H9 (cell line): ENCODE data around the gene CLINT1. TPM values are rescaled to one million over a fixed set of nuclear protein-coding genes. Genes with fewer than 3 reads are reported as not detected.

Source experiments
- DNase-seq: peaks from one replicate; pipeline ENCODE4 v3.0.0-alpha.2; 2017
- H2AFZ ChIP-seq: one replicate; pipeline ENCODE4 v1.6.1; 2013; ENCODE audit warnings: mild to moderate bottlenecking, low read length, control low read depth, moderate library complexity
- H2AK5ac ChIP-seq: 2 replicates; pipeline ENCODE4 v1.6.1; 2013; ENCODE audit warnings: low read length, control low read depth, mixed read lengths; ENCODE audit not compliant: insufficient read length
- H2BK120ac ChIP-seq: one replicate; pipeline ENCODE4 v1.6.1; 2013; ENCODE audit warnings: low read depth, mild to moderate bottlenecking, low read length, control low read depth, inconsistent platforms; ENCODE audit not compliant: poor library complexity, severe bottlenecking
- H2BK12ac ChIP-seq: 2 replicates; pipeline ENCODE4 v1.6.1; 2013; ENCODE audit warnings: low read length, control low read depth, mixed read lengths, low read depth; ENCODE audit not compliant: insufficient read length
- H2BK15ac ChIP-seq: 2 replicates; pipeline ENCODE4 v1.6.1; 2013; ENCODE audit warnings: low read depth, low read length, control low read depth
- H2BK20ac ChIP-seq: one replicate; pipeline ENCODE4 v1.6.1; 2013; ENCODE audit warnings: low read depth, mild to moderate bottlenecking, low read length, control low read depth, inconsistent platforms; ENCODE audit not compliant: poor library complexity, severe bottlenecking
- H2BK5ac ChIP-seq: 2 replicates; pipeline ENCODE4 v1.6.1; 2013; ENCODE audit warnings: low read length, control low read depth, mixed read lengths; ENCODE audit not compliant: insufficient read length
- H3K14ac ChIP-seq: 2 replicates; pipeline ENCODE4 v1.6.1; 2013; ENCODE audit warnings: low read length, control low read depth; ENCODE audit not compliant: insufficient read depth
- H3K18ac ChIP-seq: 2 replicates; pipeline ENCODE4 v1.6.1; 2013; ENCODE audit warnings: low read depth, mild to moderate bottlenecking, mixed read lengths, low read length, control low read depth; ENCODE audit not compliant: insufficient read length
- H3K23ac ChIP-seq: 2 replicates; pipeline ENCODE4 v1.6.1; 2013; ENCODE audit warnings: low read length, control low read depth, mixed read lengths, low read depth; ENCODE audit not compliant: insufficient read length
- H3K23me2 ChIP-seq: 2 replicates; pipeline ENCODE4 v1.6.1; 2013; ENCODE audit warnings: low read depth, mild to moderate bottlenecking, mixed read lengths, low read length, control low read depth; ENCODE audit not compliant: insufficient read length, poor library complexity, severe bottlenecking
- H3K27ac ChIP-seq: 2 replicates; pipeline ENCODE4 v1.5.1; 2013; ENCODE audit warnings: low read length, control low read depth, mixed read lengths, low read depth; ENCODE audit not compliant: insufficient read length
- H3K27me3 ChIP-seq: 2 replicates; pipeline ENCODE4 v1.6.1; 2013; ENCODE audit warnings: low read length, control low read depth, inconsistent platforms; ENCODE audit not compliant: insufficient read depth
- H3K4ac ChIP-seq: 2 replicates; pipeline ENCODE4 v1.6.1; 2013; ENCODE audit warnings: low read depth, mild to moderate bottlenecking, control low read depth, inconsistent platforms, low read length, moderate library complexity
- H3K4me1 ChIP-seq: 2 replicates; pipeline ENCODE4 v1.6.1; 2013; ENCODE audit warnings: low read length, control low read depth, inconsistent platforms; ENCODE audit not compliant: insufficient read depth
- H3K4me2 ChIP-seq: 2 replicates; pipeline ENCODE4 v1.6.1; 2013; ENCODE audit warnings: low read length, control low read depth, mixed read lengths; ENCODE audit not compliant: insufficient read length, insufficient read depth
- H3K56ac ChIP-seq: 2 replicates; pipeline ENCODE4 v1.6.1; 2013; ENCODE audit warnings: low read depth, mild to moderate bottlenecking, mixed read lengths, low read length, control low read depth; ENCODE audit not compliant: insufficient read length
- H3K79me1 ChIP-seq: 2 replicates; pipeline ENCODE4 v1.6.1; 2013; ENCODE audit warnings: low read depth, mild to moderate bottlenecking, moderate library complexity, low read length, control low read depth, inconsistent platforms; ENCODE audit not compliant: insufficient read depth, poor library complexity, severe bottlenecking
- H3K79me2 ChIP-seq: 2 replicates; pipeline ENCODE4 v1.6.1; 2013; ENCODE audit warnings: low read length, control low read depth, inconsistent platforms; ENCODE audit not compliant: insufficient read depth
- H3K9ac ChIP-seq: 2 replicates; pipeline ENCODE4 v1.6.1; 2013; ENCODE audit warnings: low read length, control low read depth, mixed read lengths; ENCODE audit not compliant: insufficient read length; ENCODE audit errors: extremely low read depth
- H3K9me3 ChIP-seq: one replicate; pipeline ENCODE4 v1.6.1; 2013; ENCODE audit warnings: low read depth, low read length, inconsistent platforms; ENCODE audit not compliant: control insufficient read depth
- H3T11ph ChIP-seq: one replicate; pipeline ENCODE4 v1.6.1; 2013; ENCODE audit warnings: mild to moderate bottlenecking, low read length, control low read depth, inconsistent platforms
- H4K20me1 ChIP-seq: one replicate; pipeline ENCODE4 v1.6.1; 2013; ENCODE audit not compliant: control insufficient read depth, insufficient read length, insufficient read depth
- H4K5ac ChIP-seq: 2 replicates; pipeline ENCODE4 v1.6.1; 2013; ENCODE audit warnings: low read depth, mild to moderate bottlenecking, mixed read lengths, low read length, control low read depth; ENCODE audit not compliant: insufficient read length
- H4K8ac ChIP-seq: replicated peaks from 2 replicates; pipeline ENCODE4 v1.6.1; 2013; ENCODE audit warnings: low read length, control low read depth, mixed read lengths, low read depth; ENCODE audit not compliant: insufficient read length
- H4K91ac ChIP-seq: 2 replicates; pipeline ENCODE4 v1.6.1; 2013; ENCODE audit warnings: low read depth, mild to moderate bottlenecking, moderate library complexity, mixed read lengths, low read length, control low read depth; ENCODE audit not compliant: insufficient read length
- H3K27ac Mint-ChIP-seq, 3 experiments: 2 replicates in 2 of 3; 3 replicates in 1 of 3; pipeline ENCODE4 v1.8.0; 2020 to 2021; ENCODE audit warnings: mixed read lengths in 3 of 3, mild to moderate bottlenecking in 1 of 3, moderate library complexity in 1 of 3
- H3K27me3 Mint-ChIP-seq: 2 replicates; pipeline ENCODE4 v1.8.0; 2021; ENCODE audit warnings: low read depth, mild to moderate bottlenecking, moderate library complexity, mixed read lengths
- H3K36me3 Mint-ChIP-seq, 3 experiments: 2 replicates in 2 of 3; 3 replicates in 1 of 3; pipeline ENCODE4 v1.8.0; 2020 to 2021; ENCODE audit warnings: low read depth in 3 of 3, mixed read lengths in 3 of 3; ENCODE audit not compliant: insufficient read depth in 1 of 3
- H3K4me1 Mint-ChIP-seq, 2 experiments: 2 replicates each; pipeline ENCODE4 v1.8.0; 2020; ENCODE audit warnings: mixed read lengths in 2 of 2
- H3K4me3 Mint-ChIP-seq, 2 experiments: 2 replicates in 1 of 2; 3 replicates in 1 of 2; pipeline ENCODE4 v1.8.0; 2020 to 2021; ENCODE audit warnings: mild to moderate bottlenecking in 2 of 2, mixed read lengths in 2 of 2, moderate library complexity in 1 of 2
- H3K9me3 Mint-ChIP-seq, 2 experiments: 2 replicates in 1 of 2; 3 replicates in 1 of 2; pipeline ENCODE4 v1.8.0; 2020; ENCODE audit warnings: mild to moderate bottlenecking in 2 of 2, mixed read lengths in 2 of 2, moderate library complexity in 1 of 2
- WGBS: extraction: QIAGEN DNeasy Blood & Tissue Kit; methylation state at CpG from one replicate; pipeline ENCODE4 v1.1.7; 2013; ENCODE audit warnings: missing lambda C conversion rate, low lambda C conversion rate, mixed read lengths; ENCODE audit not compliant: insufficient read length; ENCODE audit errors: extremely low coverage; 5-methylcytosine and 5-hydroxymethylcytosine counted together
- total RNA-seq: library from RNA; stranded (reverse); gene quantifications from 2 replicates; pipeline ENCODE4 v1.2.1, GENCODE V29; 2021
- TF ChIP-seq, protein P1 (sequence below): fragments of 200-600 bp; sonication (generic); conservative IDR thresholded peaks from 3 replicates; pipeline ENCODE4 v1.8.0; 2021; ENCODE audit warnings: antibody characterized with exemption, mild to moderate bottlenecking

CLINT1 gene
- total RNA-seq, 1 experiment from 2014 or later: 79.1 TPM

DNA sequence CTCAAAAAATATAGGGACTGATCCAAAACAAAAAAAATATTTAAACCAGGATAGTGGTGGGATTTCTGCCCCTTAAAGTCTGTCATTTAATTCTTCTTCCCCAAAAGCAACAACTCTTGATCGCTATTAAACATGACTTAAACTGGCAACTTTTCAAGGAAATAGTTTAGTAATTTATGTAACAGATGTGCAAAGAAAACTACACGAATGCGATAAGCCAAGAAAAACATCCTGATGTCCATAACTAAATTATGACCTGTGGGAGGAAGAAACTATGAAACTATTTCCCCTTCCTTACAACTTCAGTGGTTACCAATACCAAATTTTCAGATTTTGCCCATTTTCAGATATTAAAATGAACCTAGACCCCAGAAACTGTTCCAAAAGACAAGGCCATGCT lies 31.5 kb downstream of the CLINT1 start:
- H3K4me1 Mint-ChIP-seq: peaks cover 10 to 11% of the 10 kb centered on the region in 2 experiments
- Histone ChIP-seq H4K8ac (no peak overlapping the region), H2BK5ac (no peak overlapping the region), H3T11ph (no peak overlapping the region), H4K91ac (no peak overlapping the region), H3K56ac (no peak overlapping the region), H2BK20ac (no peak overlapping the region), H4K5ac (no peak overlapping the region), H2AK5ac (no peak overlapping the region), H3K23me2 (no peaks in the 10 kb centered on the region), H3K23ac (no peak overlapping the region), H3K27me3 (no peaks in the 10 kb centered on the region), H3K4me1 (peaks cover 3% of the 10 kb centered on the region; the same call in 1 of the 2 replicates), H3K4ac (no peak overlapping the region), H2BK12ac (no peak overlapping the region), H3K79me1 (peaks cover 5% of the 10 kb centered on the region), H3K27ac (no peak overlapping the region), H4K20me1 (no peaks in the 10 kb centered on the region), H2BK15ac (no peak overlapping the region), H2BK120ac (no peak overlapping the region), H3K18ac (no peak overlapping the region), H3K9ac (no peak overlapping the region), H2AFZ (no peak overlapping the region), H3K4me2 (no peak overlapping the region), H3K14ac (no peak overlapping the region), H3K79me2 (no peaks in the 10 kb centered on the region; the same call in 1 of the 2 replicates), H3K9me3 (no peaks in the 10 kb centered on the region)
- H3K27me3 Mint-ChIP-seq: no peaks in the 10 kb centered on the region
- no CpG with 5 or more reads among the region's 3 CpGs for WGBS
- H3K4me3 Mint-ChIP-seq: no peak overlapping the region
- DNase-seq: no peak
- H3K9me3 Mint-ChIP-seq: no peaks in the 10 kb centered on the region
- TF ChIP-seq, protein P1, sequence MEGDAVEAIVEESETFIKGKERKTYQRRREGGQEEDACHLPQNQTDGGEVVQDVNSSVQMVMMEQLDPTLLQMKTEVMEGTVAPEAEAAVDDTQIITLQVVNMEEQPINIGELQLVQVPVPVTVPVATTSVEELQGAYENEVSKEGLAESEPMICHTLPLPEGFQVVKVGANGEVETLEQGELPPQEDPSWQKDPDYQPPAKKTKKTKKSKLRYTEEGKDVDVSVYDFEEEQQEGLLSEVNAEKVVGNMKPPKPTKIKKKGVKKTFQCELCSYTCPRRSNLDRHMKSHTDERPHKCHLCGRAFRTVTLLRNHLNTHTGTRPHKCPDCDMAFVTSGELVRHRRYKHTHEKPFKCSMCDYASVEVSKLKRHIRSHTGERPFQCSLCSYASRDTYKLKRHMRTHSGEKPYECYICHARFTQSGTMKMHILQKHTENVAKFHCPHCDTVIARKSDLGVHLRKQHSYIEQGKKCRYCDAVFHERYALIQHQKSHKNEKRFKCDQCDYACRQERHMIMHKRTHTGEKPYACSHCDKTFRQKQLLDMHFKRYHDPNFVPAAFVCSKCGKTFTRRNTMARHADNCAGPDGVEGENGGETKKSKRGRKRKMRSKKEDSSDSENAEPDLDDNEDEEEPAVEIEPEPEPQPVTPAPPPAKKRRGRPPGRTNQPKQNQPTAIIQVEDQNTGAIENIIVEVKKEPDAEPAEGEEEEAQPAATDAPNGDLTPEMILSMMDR: no peak
- no peak overlapping the region for H3K27ac Mint-ChIP-seq
- no peaks in the 10 kb centered on the region for H3K36me3 Mint-ChIP-seq
